ENCODE measurements around the gene DLG5. TPM values are rescaled to one million over a fixed set of nuclear protein-coding genes. Genes with fewer than 3 reads are reported as not detected.

DLG5 gene
- total RNA-seq, 1 donor from 2014 or later, result 64.5 TPM

DNA sequence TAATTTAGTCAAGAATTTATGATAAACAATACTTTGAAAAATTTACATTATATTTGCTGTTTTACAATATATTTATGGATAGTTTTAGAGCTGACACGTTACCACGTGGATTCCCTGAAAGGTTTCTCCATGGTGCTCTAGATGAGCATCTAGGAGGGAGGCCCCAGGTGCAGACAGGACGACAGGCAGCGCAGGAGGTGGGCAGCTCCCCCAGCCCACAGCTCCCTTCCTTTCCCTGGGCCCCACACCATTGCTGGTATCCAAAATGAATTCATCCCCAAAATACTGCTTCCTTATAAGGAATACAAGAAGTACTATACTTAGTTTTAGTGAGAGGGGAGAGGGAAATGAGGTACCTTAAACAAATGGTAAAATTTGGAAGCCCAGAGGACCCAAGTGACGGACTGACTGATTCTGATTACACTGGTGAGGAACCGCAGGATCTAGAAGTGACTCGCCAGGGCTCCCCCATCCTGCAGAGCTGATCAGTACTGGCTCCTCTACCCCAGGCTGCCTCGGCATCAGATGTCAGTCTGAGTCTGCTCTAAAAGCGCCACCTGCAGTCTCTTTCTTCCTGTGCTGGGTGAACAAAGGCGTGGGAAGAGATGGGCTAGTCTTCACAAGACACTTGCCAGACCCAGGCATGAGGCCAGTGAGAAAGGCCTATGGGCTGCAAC lies 89.2 kb downstream of the DLG5 start:
- TF ChIP-seq, protein P1, sequence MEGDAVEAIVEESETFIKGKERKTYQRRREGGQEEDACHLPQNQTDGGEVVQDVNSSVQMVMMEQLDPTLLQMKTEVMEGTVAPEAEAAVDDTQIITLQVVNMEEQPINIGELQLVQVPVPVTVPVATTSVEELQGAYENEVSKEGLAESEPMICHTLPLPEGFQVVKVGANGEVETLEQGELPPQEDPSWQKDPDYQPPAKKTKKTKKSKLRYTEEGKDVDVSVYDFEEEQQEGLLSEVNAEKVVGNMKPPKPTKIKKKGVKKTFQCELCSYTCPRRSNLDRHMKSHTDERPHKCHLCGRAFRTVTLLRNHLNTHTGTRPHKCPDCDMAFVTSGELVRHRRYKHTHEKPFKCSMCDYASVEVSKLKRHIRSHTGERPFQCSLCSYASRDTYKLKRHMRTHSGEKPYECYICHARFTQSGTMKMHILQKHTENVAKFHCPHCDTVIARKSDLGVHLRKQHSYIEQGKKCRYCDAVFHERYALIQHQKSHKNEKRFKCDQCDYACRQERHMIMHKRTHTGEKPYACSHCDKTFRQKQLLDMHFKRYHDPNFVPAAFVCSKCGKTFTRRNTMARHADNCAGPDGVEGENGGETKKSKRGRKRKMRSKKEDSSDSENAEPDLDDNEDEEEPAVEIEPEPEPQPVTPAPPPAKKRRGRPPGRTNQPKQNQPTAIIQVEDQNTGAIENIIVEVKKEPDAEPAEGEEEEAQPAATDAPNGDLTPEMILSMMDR (IDR thresholded peaks at IDR 0.05; ENCODE audit: unreplicated experiment), result no peak
- peaks cover 13% of the 10 kb centered on the region for H3K27me3 Mint-ChIP-seq (ENCODE audit: unreplicated experiment)
- H3K9me3 Mint-ChIP-seq (ENCODE audit: unreplicated experiment), result no peaks in the 10 kb centered on the region
- no peak overlapping the region for H3K4me3 Mint-ChIP-seq (ENCODE audit: unreplicated experiment)
- peaks cover 47% of the 10 kb centered on the region for H3K36me3 Mint-ChIP-seq (ENCODE audit: low read depth, unreplicated experiment)
- H3K4me1 Mint-ChIP-seq (ENCODE audit: unreplicated experiment), result peaks cover 6% of the 10 kb centered on the region
- H3K27ac Mint-ChIP-seq (ENCODE audit: unreplicated experiment), result peak overlapping the region; percentile 18
- DNase-seq (ENCODE audit: low spot score), result peak; percentile 44

DNA sequence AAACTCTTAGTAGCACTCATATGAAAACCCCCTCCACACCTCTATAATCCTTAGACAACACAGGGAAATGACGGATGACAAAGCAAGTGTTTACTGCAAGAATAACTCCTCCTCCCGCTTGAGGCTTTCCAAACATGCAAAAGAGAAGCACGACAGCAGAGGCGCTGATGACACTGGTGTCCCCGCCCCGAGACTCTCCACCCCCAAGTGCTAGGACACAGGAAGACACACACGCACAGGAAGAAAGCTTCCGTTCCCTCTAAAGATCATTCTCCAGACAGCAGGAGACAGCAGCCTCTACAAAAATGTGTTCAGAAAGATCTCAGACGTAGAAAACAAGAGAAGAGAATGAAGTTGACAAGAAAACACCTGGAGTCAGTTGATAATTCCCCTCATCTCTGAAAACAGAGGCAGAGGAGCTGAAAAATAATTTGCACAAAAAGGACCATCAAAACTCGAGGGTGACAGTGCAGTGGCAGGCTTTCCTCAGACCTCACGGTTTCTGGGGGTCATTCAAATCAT lies 90.2 kb downstream of the DLG5 start:
- Mint-ChIP-seq H3K27ac (ENCODE audit: unreplicated experiment) (peak overlapping the region; percentile 34), H3K36me3 (ENCODE audit: low read depth, unreplicated experiment) (peaks cover 39% of the 10 kb centered on the region), H3K4me3 (ENCODE audit: unreplicated experiment) (peak overlapping the region; percentile 56), H3K27me3 (ENCODE audit: unreplicated experiment) (peaks cover 13% of the 10 kb centered on the region), H3K4me1 (ENCODE audit: unreplicated experiment) (peaks cover 6% of the 10 kb centered on the region), H3K9me3 (ENCODE audit: unreplicated experiment) (no peaks in the 10 kb centered on the region)
- TF ChIP-seq, protein P1 (IDR thresholded peaks at IDR 0.05; ENCODE audit: unreplicated experiment), result no peak
- DNase-seq (ENCODE audit: low spot score), result no peak

DNA sequence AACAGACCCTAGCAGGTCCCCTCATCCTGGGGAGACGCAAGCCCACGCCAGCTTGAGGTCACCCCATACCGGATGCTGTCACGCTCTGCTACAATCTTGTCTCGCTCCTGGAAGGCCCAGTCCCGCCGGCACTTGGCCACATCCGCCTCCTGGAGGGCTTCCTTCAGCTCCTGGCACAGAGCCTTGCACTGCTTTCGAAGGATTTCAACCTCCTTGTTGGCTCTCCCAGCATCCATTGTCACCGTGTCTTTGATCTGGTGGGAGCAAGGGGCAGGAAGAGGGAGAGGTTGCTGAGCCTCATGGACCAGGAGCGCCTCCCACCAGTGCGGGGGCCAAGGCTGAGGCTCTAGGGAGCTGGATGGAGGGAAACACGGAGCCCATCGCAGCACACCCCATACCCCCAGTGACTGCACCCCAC lies 90.9 kb downstream of the DLG5 start:
- H3K4me3 Mint-ChIP-seq (ENCODE audit: unreplicated experiment), result no peak overlapping the region
- peaks cover 35% of the 10 kb centered on the region for H3K36me3 Mint-ChIP-seq (ENCODE audit: low read depth, unreplicated experiment)
- no peak for DNase-seq (ENCODE audit: low spot score)
- peaks cover 6% of the 10 kb centered on the region for H3K4me1 Mint-ChIP-seq (ENCODE audit: unreplicated experiment)
- peaks cover 10% of the 10 kb centered on the region for H3K27me3 Mint-ChIP-seq (ENCODE audit: unreplicated experiment)
- H3K27ac Mint-ChIP-seq (ENCODE audit: unreplicated experiment), result no peak overlapping the region
- no peaks in the 10 kb centered on the region for H3K9me3 Mint-ChIP-seq (ENCODE audit: unreplicated experiment)
- TF ChIP-seq, protein P1 (IDR thresholded peaks at IDR 0.05; ENCODE audit: unreplicated experiment), result no peak

DNA sequence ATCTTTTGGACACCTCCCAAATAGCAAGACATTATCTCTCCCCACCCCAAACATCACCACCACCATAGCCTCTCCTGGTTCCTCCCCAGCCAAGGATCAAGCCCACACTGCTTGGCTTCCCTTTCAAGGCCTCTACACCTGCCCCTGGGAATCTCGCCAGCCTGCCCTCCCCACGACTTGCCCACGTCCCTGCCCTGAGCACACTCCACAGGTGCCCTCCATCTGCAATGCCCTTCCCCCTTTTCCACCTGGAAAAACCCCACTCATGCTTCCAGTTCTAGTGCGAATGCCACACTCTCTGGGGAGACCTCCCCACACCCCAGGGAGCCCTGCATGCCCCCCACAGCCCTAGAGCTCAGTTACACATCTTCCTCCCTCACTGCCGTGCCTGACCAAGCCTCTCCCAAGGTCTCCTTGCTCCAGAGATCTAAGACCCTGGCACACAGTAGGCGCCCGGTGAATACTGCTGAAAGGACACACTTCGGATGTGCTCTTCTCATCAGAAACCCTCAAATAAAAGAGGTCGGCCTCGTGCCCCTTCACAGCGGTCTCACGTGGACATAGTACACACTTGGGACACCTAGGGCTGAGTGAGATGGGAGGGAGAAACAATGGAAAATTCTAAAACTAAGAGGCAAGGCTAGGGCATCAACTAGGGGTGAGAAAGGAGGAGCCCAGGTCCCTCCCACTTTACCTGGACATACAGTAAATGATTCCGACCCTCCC lies 91.4 kb downstream of the DLG5 start:
- TF ChIP-seq, protein P1 (IDR thresholded peaks at IDR 0.05; ENCODE audit: unreplicated experiment), result no peak
- Mint-ChIP-seq H3K27ac (ENCODE audit: unreplicated experiment) (peak overlapping the region; percentile 26), H3K4me1 (ENCODE audit: unreplicated experiment) (peaks cover 6% of the 10 kb centered on the region), H3K36me3 (ENCODE audit: low read depth, unreplicated experiment) (peaks cover 36% of the 10 kb centered on the region), H3K27me3 (ENCODE audit: unreplicated experiment) (peaks cover 11% of the 10 kb centered on the region), H3K9me3 (ENCODE audit: unreplicated experiment) (no peaks in the 10 kb centered on the region), H3K4me3 (ENCODE audit: unreplicated experiment) (no peak overlapping the region)
- DNase-seq (ENCODE audit: low spot score), result no peak

DNA sequence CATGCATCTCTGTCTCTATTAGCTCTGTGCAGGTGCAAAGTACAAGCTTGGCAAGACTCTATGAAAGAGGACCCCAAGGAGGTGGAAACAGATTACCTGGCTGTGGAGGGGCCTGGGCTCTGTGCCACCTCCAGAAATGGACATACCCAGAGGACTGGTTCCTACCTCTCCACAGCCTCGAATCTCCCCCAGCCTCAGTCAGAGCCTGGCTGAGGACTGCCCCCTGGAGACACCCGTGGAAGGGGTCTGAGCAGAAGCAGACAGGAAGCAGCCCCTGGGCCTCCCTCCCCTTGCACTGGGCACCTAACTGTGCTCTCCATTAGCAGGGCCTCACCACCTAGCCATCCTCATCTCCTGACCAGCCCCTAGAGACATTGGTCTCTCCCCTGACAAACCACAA lies 92.0 kb downstream of the DLG5 start:
- H3K36me3 Mint-ChIP-seq (ENCODE audit: low read depth, unreplicated experiment), result peaks cover 35% of the 10 kb centered on the region
- H3K27me3 Mint-ChIP-seq (ENCODE audit: unreplicated experiment), result peaks cover 15% of the 10 kb centered on the region
- peak overlapping the region; percentile 26 for H3K27ac Mint-ChIP-seq (ENCODE audit: unreplicated experiment)
- H3K9me3 Mint-ChIP-seq (ENCODE audit: unreplicated experiment), result no peaks in the 10 kb centered on the region
- H3K4me3 Mint-ChIP-seq (ENCODE audit: unreplicated experiment), result no peak overlapping the region
- DNase-seq (ENCODE audit: low spot score), result no peak
- peaks cover 6% of the 10 kb centered on the region for H3K4me1 Mint-ChIP-seq (ENCODE audit: unreplicated experiment)
- TF ChIP-seq, protein P1 (IDR thresholded peaks at IDR 0.05; ENCODE audit: unreplicated experiment), result no peak

Measured in endothelial cell (in vitro differentiated cells).